GM21360 (cell line): ENCODE results near the gene GAS5.
"Not testable (repeated sequence)": the region's sequence is repeated elsewhere in the genome, so short reads cannot be mapped to it uniquely, and the experiment has no call there.

ENCODE experiments used
- ATAC-seq: cut with Tn5 transposase; IDR thresholded peaks from one replicate; pipeline ENCODE4 v1.9.1; 2021; ENCODE audit warnings: mild to moderate bottlenecking, moderate library complexity; ENCODE audit not compliant: unreplicated experiment

Gene GAS5

DNA sequence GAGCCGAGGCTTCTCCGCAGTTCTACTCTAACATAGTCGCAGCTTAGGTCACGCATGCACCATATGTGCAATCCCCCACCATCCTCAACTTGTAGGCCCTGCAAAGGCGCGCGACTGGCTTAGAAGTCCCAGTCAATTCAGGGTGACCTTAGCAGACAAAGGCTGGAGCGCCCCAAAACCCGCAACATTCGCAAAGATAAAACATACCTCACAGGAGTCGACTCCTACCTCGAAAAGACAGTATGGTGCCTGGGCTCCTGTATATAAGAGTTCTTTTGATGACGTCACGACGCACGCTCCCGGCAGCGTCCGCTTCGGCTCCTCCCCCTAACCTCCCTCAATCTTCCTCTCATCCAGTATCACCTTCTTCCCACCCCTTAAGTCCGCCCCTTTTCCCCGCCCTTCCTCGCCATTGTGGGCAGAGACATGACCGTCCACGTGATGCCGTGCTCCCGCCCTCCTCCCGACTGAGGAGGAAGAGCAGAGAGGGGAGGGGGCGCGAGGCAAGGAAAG is at the start of gene GAS5:
Gene GAS5 (minus strand): TSS at position 237 of the 513 bp plus-strand sequence.
- ATAC-seq, result peak; percentile 71

DNA sequence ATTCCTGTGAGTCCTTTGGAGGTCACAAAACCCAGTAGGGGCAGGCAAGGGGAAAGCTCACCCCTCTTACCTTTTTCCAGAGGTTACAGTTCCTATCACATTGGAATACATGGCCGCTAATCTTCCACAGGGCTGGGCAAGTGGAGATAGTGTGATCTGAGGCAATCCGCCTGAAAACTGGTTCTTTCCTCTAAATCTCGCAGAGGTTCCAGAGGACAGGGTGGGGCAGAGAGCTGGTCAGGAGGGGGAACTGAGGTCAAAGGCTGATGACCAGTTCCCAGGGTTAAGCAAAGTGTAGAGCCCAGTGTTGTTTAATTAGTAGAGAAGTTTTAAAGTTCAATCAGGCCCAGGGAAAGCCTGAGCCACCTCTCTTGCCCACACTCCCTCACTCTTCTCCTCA is 49.4 kb upstream of the GAS5 start, which contains the start of gene SERPINC1:
Gene SERPINC1 (minus strand): TSS at position 179 of the 400 bp plus-strand sequence. CDS start 68 bp downstream, at position 111.
- ATAC-seq, result no peak

DNA sequence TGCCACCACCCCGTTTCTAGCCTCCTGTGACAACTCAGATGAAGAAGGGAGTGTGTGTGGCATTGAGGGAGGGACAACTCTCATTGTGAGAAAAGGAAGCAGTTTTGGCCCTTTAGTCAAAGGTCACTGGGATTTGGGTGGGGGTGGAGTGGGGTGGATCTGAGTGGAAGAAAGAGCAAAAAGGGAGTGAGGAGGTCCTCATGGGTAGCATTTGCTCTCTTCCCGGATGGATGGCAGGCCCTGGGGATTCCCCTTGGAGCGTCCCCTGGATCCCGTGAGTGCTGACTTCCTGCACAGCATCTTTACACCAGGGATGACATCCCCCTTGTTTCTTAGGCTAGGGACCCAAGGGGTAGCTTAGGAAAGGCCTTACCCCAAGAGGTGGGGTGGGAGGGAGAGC is 48.9 kb upstream of the GAS5 start:
- ATAC-seq, result no peak

DNA sequence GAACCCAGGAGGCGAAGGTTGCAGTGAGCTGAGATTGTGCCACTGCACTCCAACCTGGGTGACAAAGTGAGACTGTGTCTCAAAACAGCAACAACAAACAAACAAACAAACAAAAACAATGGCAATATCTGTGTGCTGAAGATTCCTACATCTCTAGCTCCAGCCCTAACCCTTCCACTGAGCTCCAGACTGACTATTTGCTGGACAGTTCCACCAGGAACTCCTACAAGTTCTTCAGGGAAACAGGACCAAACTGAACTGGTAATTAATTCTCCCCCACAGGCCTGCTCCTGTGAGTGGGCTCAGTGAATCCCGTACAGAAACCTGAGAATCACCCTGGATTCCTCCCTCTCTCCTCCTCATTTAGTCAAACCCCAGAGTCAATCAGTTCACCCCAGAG is 47.8 kb upstream of the GAS5 start:
- no peak for ATAC-seq

DNA sequence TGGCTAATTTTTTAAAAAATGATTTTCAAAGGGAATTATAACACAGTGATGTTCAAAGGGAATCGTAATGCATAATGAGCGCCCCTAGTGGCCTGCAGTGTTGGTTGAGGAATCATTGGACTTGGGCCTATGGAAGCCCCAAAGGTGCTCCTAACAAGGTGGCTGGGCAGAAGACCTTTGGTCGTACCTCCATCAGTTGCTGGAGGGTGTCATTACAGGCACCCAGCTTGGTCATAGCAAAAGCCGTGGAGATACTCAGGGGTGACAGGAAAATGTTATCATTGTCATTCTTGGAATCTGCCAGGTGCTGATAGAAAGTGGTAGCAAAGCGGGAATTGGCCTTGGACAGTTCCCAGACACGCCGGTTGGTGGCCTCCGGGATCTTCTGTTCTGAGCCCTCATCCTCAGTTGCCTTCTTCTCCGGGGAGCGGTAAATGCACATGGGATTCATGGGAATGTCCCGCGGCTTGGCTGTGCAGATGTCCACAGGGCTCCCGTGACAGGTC is 46.6 kb upstream of the GAS5 start:
- ATAC-seq, result no peak

DNA sequence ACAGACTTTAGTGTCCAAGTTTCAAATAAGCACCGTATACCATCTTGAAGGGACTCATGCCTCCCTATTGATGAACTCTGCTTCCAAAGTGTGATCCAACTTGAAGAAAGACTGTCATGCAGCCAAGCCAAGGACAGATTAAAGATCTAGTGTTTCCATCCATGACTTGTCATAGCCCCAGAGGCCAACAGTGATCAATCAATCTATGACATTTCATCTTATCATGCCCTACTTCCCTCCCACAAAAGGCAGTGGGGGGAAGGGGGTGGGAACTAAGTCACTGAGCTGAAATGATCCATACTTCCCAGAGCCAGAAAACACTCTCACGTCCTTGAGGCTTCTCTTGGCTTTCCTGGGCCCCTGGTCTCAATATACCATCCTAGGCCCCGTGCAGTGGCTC is 45.3 kb upstream of the GAS5 start:
- ATAC-seq, result no peak

DNA sequence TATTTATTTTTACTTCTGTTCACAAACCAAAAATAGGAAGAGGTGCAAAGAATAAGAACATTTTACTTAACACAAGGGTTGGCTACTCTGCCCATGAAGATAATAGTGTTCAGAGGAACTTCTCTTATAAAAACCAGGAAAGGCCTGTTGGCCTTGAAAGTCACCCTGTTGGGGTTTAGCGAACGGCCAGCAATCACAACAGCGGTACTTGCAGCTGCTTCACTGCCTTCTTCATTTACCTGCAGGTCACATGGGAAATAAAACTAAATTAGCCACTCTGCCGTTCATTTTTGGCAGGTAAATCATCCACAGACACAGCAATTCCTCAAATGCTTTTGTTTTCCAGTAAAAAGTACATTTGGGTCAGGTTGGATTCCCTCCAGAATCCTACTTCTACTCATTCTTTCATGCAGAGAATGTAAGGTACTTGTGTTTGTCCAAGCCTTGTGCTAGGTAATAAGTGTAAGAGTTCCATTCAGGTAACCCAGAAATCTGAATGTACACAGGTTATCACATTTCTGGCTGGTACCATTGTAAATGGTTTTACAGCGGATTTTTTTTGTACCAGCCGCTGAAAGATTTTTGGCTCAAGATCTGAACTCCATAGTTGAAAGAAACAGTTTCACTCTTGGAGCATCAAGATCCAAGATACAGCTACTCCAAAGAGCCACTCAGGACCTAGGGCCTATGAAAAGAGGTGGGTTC is 36.2 kb upstream of the GAS5 start:
- no peak for ATAC-seq

DNA sequence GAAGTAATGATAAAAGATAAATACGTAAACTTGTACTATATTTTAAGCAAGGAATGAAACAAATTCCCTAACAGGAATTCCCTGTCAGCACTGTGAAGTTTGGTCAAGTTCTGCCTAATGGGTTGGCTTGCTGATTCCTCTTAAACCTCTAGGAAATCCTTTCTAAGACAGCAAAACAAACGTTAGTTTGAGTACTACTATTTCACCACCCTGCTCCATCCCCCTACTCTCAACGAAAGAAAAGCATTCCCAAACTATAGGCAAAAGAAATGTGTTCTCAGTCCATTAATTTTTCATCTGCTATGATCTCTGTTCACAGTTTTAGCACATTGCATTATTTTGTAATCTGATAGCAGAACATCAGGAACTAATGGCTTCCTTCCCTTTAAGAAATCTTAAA is 33.2 kb upstream of the GAS5 start:
- no peak for ATAC-seq

DNA sequence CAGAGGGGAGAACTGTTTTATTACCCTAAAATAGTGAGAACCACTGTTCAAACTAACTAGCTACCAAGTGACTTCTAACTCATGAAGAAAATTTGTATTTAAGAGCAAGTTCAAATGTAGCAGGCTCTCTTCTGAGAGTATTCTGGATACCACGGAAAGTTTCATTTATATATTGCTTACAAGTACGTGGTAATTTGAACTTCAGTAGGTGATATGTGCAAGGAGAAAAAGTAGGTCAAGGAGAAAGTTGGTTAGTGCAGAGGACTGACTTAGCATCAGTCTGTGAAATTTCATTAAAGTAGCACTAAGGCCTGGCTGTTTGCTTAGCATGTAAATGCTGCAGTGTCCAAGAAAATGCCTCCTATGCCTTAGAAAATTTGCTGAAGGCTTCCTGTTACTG is 32.6 kb upstream of the GAS5 start:
- ATAC-seq, result no peak

DNA sequence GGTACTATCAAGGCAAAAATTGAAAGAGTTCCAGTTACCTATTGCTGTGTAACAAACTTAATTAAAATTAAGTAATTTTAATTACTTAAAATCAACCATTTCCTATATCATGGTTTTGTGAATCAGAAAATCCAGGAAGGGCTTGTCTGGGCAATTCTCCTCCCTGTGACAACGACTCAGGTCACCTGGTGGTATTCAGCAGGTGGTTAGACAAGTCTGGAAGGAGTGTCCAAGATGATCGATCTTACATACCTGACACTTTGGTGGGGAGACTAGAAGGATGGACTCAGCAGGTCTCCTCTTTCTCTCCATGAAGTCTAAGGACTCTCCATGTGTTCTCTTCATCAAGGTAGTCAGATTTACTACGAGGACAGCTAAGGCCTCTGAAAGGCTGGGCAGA is 26.4 kb upstream of the GAS5 start:
- ATAC-seq, result no peak

DNA sequence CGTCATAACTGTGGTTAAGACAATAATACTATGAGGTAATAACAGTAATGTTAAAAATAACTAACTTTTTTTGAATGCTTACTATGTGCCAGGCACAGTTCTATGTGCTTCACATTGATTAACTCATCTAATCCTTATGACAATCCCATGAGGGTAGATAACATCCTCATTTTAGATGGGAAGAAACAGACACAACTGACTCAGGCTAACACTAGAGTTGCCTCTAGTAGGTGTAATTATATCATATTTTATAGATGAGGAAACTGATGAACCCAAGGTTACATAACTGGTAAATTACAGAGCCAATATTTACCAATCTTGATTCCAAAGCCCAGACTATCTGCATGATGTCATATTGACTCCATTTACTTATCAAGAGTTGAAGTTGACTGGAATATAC is 25.8 kb upstream of the GAS5 start:
- ATAC-seq, result no peak

DNA sequence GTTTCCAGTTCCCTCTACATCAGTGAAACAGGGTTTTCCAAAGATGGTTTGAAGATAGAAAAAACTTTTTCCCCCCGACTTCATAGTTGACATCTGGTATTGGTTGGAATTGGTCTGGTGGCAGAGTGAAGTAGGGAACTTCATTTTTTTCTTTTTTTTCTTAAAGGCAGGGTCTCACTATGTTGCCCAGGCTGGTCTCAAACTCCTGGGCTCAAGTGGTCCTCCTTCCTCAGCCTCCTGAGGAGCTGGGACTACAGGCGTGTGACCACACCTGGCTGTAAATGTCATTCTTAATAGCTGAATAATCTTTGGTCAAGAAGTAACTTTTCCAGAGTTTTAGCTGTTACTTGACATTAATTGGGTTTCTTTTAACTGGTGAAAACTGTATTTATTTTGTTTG is 22.1 kb upstream of the GAS5 start:
- ATAC-seq, result no peak

DNA sequence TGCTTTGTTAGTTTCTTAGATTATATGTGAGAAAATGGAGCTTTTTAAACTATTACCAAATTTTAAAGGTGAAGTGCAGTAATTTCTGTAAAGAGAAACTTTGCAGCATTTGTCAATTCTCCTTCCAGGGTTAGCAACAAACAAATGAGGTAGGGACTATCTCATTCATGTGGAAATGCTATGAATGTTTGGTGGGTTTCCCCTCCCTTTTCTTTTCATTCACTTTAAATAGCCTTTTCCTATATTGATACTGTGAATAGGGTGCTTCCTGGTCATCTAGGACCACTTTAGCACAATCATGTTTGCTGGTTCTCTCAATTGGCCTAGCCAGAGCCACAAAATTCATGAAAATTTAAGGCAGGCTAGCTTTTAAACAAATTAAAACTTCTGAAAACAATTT is 21.0 kb upstream of the GAS5 start:
- ATAC-seq, result no peak

DNA sequence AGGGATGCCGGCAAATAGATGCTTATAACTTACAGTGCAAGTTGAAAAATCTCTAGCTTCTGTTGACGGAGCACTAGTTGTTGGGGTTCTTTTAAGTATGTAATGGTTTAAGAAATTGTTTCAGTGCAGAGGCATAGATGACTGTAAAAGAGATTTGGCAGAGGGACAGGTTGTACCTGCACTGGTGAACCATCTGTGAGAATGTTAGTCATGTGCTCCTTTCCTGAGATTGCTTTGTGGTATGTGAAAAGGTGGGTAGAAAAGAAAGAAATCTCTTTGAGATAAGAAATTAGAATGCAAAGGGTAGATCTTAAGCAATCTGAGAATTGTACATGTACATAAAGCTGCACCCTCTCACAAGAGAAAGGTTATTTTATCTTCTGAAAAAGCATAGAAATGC is 19.8 kb upstream of the GAS5 start:
- no peak for ATAC-seq

DNA sequence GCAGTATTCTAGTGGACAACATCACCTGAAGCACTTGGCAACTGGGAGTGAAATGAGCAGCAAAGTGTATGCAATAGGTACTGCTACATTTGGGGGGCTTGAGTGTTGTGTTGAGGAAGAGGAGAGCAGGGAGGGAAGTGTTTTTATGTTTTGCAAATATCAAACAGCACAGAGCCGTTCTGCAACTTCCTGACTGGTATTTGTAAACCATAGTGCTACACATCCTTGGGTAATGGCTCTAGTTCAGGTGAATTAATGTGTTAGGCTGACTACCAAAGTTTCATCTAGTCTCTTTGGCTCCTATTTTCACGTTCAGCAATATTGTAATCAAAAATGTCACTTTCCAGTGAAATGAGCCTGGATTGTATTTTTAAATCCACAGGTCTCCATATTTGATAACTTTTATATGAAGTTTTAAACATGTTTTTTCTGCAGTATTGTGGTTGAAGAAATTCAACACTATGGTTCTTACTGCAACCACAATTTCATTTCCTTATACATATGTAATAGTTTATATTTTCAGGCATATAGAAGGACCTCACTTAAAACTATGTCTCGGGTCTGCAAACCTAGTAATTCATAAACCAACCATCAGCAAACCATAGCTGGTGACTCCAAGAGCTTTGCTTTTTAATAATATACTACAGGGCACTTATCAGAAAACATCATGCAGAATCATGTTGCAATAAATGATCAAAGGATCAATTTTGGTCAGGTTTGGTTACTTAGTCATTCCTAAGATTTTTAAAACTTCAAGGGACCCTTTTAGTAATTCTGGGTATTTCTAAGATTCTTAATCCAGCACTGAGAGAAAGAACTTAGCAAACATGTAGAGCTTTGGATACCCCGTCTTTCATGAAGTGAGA is 19.2 kb upstream of the GAS5 start:
- no peak for ATAC-seq

DNA sequence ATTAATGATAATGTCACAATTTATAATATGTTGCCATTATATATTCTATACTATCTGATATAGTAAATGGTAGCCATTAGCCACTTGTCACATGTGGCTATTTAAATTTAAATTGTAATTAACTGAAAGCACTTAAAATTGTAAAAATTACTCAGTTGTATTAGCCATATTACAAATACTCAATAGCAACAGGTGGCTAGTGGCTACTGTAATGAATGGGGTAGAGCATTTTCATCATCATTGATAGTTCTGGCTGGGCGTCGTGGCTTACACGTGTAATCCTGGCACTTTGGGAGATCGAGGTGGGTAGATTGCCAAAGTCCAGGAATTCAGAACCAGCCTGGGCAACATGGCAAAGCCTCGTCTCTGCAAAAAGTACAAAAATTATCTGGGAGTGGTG is 16.9 kb upstream of the GAS5 start:
- ATAC-seq, result no peak

DNA sequence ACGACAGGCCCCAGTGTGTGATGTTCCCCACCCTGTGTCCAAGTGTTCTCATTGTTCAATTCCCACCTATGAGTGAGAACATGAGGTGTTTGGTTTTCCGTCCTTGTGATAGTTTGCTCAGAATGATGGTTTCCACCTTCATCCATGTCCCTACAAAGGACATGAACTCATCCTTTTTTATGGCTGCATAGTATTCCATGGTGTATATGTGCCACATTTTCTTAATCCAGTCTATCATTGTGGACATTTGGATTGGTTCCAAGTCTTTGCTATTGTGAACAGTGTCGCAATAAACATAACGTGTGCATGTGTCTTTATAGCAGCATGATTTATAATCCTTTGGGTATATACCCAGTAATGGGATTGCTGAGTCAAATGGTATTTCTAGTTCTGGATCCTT is 13.3 kb upstream of the GAS5 start:
- not testable (repeated sequence) for ATAC-seq

DNA sequence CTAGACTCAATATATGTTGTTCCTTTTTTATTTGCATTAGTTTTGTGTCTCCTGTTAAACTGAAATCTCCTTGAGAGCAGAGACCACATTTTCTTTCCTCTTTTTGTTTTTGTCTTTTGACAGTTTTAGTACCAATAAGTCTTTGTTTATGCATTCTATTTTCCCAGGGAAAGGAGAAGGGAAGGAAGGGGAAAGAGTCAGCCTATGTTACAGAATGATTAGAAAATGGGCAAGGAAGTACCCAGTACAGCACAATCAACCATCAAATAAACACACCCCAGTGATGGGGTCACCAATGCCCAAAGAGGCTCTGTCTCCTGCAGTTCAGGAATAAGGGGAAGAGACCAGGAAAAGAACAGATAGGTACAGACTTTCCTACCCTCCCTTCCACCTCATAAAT is 10.5 kb upstream of the GAS5 start:
- ATAC-seq, result no peak

DNA sequence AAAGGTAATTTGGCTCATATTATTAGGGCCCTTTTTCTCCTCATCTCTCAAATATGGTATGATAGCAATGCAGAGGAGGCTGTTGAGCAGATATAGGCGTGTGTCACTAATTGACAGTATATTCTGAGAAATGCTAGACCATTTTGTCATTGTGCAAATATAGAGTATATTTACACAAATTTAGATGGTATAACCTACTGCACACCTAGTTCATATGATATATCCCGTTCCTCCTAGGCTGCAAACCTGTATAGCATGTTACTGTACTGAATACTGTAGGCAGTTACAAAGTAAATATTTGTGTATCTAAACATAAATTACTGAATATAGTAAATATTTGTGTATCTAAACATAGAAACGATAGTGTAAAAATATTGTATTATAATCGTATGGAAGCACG is 8.9 kb upstream of the GAS5 start:
- no peak for ATAC-seq

DNA sequence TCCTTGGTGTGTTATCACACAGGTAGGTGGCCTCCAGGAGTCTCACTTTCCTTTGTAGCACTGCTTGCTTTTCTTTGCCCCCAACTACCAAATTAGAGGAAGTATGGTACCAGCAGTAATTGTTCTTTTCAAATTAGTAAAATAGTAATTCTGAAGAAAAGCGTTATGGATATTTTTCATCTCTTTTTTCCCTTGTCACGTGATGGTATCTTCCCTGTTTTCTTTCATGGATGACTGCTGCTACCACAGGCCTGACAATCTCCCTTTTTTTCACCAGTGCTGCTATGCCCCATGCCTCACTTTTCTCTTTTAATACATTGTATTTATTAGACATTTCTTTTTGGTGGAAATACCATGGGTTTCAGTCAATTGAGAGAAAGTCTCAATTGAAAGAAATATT is 3.7 kb upstream of the GAS5 start:
- ATAC-seq, result no peak

DNA sequence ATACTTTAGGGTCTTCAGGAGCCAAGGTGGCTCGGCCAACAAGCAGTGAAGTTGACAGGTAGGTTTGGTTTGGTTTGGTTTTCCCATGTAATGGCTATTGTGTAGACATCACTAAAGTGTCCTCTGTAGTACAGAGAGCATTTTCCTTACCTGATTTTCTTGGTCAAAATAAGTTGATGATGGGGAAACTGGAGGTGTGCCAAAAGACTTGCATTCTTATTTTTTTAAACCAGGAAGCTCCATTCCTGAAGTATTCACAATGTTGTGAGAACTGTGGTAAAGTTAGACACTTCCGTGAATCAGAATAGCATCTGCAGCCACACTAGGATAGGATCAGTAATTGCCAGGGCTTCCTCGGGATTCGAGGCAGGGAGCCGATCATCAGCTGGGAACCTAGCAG is 3.3 kb upstream of the GAS5 start:
- no peak for ATAC-seq
